Parathyroid adenoma (tissue), 2 donors: ENCODE data around the gene EEF1AKMT2.

Source experiments
- H2AFZ ChIP-seq: fragments of 300-600 bp; sonication (generic); one replicate; pipeline ENCODE4 v1.7.0; 2017; ENCODE audit warnings: antibody characterized with exemption, mild to moderate bottlenecking
- H3K27ac ChIP-seq: fragments of 300-600 bp; sonication (generic); one replicate; pipeline ENCODE4 v1.7.0; 2017
- H3K27me3 ChIP-seq: fragments of 300-600 bp; sonication (generic); one replicate; pipeline ENCODE4 v1.7.0; 2017; ENCODE audit warnings: low read length; ENCODE audit not compliant: control insufficient read depth, insufficient read depth
- H3K36me3 ChIP-seq: fragments of 300-600 bp; sonication (generic); one replicate; pipeline ENCODE4 v1.7.0; 2017; ENCODE audit warnings: low read length; ENCODE audit not compliant: control insufficient read depth, insufficient read depth
- H3K4me1 ChIP-seq: fragments of 300-600 bp; sonication (generic); one replicate; pipeline ENCODE4 v1.7.0; 2017; ENCODE audit warnings: control low read depth
- H3K4me2 ChIP-seq: fragments of 300-600 bp; sonication (generic); one replicate; pipeline ENCODE4 v1.7.0; 2017; ENCODE audit warnings: low read length
- H3K4me3 ChIP-seq: fragments of 300-600 bp; sonication (generic); one replicate; pipeline ENCODE4 v1.7.0; 2017; ENCODE audit warnings: low read depth, low read length
- H3K79me2 ChIP-seq: fragments of 300-600 bp; sonication (generic); one replicate; pipeline ENCODE4 v1.7.0; 2017; ENCODE audit warnings: control low read depth
- H3K9ac ChIP-seq: fragments of 300-600 bp; sonication (generic); one replicate; pipeline ENCODE4 v1.7.0; 2017; ENCODE audit warnings: mild to moderate bottlenecking
- H3K9me3 ChIP-seq: fragments of 300-600 bp; sonication (generic); one replicate; pipeline ENCODE4 v1.7.0; 2017; ENCODE audit warnings: low read length; ENCODE audit not compliant: control insufficient read depth
- CTCF ChIP-seq: fragments of 300-600 bp; sonication (generic); IDR thresholded peaks from one replicate; pipeline ENCODE4 v1.7.0; 2017; ENCODE audit warnings: antibody characterized with exemption, mild to moderate bottlenecking
- donor health status: primary hyperparathyroidism.

EEF1AKMT2 gene

GRCh38 chr10:124736491-124737136 is 55.1 kb downstream of the EEF1AKMT2 start:
- H3K9ac ChIP-seq, result no peak overlapping the region
- H3K27ac ChIP-seq, result peak overlapping the region; percentile 66
- no peaks in the 10 kb centered on the region for H3K27me3 ChIP-seq
- no peak overlapping the region for H3K4me3 ChIP-seq
- no peak for TF ChIP-seq CTCF
- no peak overlapping the region for H3K4me2 ChIP-seq
- H2AFZ ChIP-seq, result peak overlapping the region; percentile 28
- no peaks in the 10 kb centered on the region for H3K36me3 ChIP-seq
- H3K4me1 ChIP-seq, result peaks cover 76% of the 10 kb centered on the region
- H3K9me3 ChIP-seq, result no peaks in the 10 kb centered on the region
- peaks cover 58% of the 10 kb centered on the region for H3K79me2 ChIP-seq

- no peaks in the 10 kb centered on the region for H3K27me3 ChIP-seq
- no peaks in the 10 kb centered on the region for H3K36me3 ChIP-seq
- no peak overlapping the region for H2AFZ ChIP-seq
- no peaks in the 10 kb centered on the region for H3K9me3 ChIP-seq
- H3K27ac ChIP-seq, result peak overlapping the region; percentile 66
- H3K4me1 ChIP-seq, result peaks cover 75% of the 10 kb centered on the region
- no peak overlapping the region for H3K9ac ChIP-seq
- H3K79me2 ChIP-seq, result peaks cover 67% of the 10 kb centered on the region
- no peak overlapping the region for H3K4me3 ChIP-seq
- TF ChIP-seq CTCF, result no peak
- H3K4me2 ChIP-seq, result no peak overlapping the region
Observed at GRCh38 chr10:124735491-124736286, 56.0 kb downstream of the EEF1AKMT2 start.

DNA sequence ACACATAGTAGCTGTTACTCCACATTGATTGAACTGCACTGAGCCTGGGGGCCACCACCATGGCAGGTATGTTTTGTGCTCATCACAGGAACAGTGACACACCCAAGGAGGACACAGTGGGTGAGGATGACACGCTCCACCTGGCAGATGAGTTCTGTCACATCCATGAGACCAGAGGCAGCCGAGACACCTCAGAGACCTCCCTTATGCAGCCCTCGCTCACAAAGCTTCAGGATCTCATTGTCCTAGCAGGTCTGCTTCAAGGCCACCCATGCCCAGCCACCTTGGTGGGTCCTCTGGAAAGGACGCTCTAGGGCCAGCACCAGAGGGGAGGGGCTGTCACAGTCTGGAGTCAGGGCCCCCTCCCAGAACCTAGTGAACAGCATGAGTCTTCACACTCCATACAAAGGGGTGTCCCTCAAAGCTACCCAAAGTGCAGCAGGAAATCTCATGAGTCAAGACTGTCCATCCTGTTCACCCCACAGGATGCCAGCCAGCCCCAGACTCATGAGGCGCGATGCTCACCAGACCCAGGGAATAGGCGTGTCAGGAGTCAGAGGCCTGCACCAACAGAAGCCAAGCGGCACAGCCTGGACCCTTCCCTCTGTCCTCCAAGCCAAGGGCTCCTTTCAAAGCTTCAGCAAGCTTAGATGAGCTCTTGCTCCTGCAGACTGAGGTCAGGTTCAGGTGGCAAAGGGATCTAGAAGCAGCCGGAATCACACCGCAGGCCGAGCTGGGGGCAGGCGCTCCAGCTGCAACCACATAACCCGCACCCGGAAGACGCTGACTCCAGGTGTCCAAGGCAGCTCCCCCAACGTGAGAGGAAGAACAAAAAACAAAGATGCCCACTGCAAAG is 57.1 kb downstream of the EEF1AKMT2 start:
- no peak for TF ChIP-seq CTCF
- Histone ChIP-seq H3K27me3 (no peaks in the 10 kb centered on the region), H3K9me3 (no peaks in the 10 kb centered on the region), H2AFZ (no peak overlapping the region), H3K9ac (no peak overlapping the region), H3K4me3 (no peak overlapping the region), H3K27ac (peak overlapping the region; percentile 94), H3K79me2 (peaks cover 71% of the 10 kb centered on the region), H3K36me3 (no peaks in the 10 kb centered on the region), H3K4me2 (no peak overlapping the region), H3K4me1 (peaks cover 69% of the 10 kb centered on the region)

GRCh38 chr10:124733571-124734245 is 58.0 kb downstream of the EEF1AKMT2 start:
- TF ChIP-seq CTCF, result no peak
- Histone ChIP-seq H3K9ac (no peak overlapping the region), H3K4me3 (peak overlapping the region; percentile 20), H3K9me3 (no peaks in the 10 kb centered on the region), H3K27me3 (no peaks in the 10 kb centered on the region), H3K27ac (peak overlapping the region; percentile 94), H2AFZ (peak overlapping the region; percentile 47), H3K79me2 (peaks cover 69% of the 10 kb centered on the region), H3K4me2 (peak overlapping the region; percentile 58), H3K4me1 (peaks cover 65% of the 10 kb centered on the region), H3K36me3 (no peaks in the 10 kb centered on the region)
